ENCODE results near the gene MYOCD. TPM values are rescaled to one million over a fixed set of nuclear protein-coding genes. Genes with fewer than 3 reads are reported as not detected.

Gene MYOCD
- total RNA-seq, 1 experiment from 2014 or later, result not detected

- ChIA-PET CTCF (no interaction called here), POLR2A (no interaction called here)
- H3K9me3 ChIP-seq (ENCODE audit: control insufficient read depth, insufficient read depth, low read depth, low read length), result no peaks in the 10 kb centered on the region
- in situ Hi-C loops (cut with HindIII; ENCODE audit: low pct_unique_long_range_greater_than_20kb, low sequenced_read_pairs) (no loop called here), intact Hi-C loops (cut with micrococcal nuclease; ENCODE audit: unreplicated experiment) (no loop called here)
- no peak for ATAC-seq
- H3K27me3 ChIP-seq (ENCODE audit: control insufficient read depth, insufficient read depth, low read length), result no peaks in the 10 kb centered on the region
- BruUV-seq (replicated peaks), result no TSS peak
- no peaks in the 10 kb centered on the region for H3K36me3 ChIP-seq (ENCODE audit: control insufficient read depth, insufficient read depth, low read length)
- H3K4me1 ChIP-seq (ENCODE audit: control insufficient read depth, insufficient read depth, low read length), result no peaks in the 10 kb centered on the region
- TF ChIP-seq, protein P1, sequence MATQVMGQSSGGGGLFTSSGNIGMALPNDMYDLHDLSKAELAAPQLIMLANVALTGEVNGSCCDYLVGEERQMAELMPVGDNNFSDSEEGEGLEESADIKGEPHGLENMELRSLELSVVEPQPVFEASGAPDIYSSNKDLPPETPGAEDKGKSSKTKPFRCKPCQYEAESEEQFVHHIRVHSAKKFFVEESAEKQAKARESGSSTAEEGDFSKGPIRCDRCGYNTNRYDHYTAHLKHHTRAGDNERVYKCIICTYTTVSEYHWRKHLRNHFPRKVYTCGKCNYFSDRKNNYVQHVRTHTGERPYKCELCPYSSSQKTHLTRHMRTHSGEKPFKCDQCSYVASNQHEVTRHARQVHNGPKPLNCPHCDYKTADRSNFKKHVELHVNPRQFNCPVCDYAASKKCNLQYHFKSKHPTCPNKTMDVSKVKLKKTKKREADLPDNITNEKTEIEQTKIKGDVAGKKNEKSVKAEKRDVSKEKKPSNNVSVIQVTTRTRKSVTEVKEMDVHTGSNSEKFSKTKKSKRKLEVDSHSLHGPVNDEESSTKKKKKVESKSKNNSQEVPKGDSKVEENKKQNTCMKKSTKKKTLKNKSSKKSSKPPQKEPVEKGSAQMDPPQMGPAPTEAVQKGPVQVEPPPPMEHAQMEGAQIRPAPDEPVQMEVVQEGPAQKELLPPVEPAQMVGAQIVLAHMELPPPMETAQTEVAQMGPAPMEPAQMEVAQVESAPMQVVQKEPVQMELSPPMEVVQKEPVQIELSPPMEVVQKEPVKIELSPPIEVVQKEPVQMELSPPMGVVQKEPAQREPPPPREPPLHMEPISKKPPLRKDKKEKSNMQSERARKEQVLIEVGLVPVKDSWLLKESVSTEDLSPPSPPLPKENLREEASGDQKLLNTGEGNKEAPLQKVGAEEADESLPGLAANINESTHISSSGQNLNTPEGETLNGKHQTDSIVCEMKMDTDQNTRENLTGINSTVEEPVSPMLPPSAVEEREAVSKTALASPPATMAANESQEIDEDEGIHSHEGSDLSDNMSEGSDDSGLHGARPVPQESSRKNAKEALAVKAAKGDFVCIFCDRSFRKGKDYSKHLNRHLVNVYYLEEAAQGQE (IDR thresholded peaks at IDR 0.05; ENCODE audit: insufficient read depth in 1 of 2, low read depth in 2 of 2, low read length in 1 of 2), result no peak
- TF ChIP-seq, protein P2, sequence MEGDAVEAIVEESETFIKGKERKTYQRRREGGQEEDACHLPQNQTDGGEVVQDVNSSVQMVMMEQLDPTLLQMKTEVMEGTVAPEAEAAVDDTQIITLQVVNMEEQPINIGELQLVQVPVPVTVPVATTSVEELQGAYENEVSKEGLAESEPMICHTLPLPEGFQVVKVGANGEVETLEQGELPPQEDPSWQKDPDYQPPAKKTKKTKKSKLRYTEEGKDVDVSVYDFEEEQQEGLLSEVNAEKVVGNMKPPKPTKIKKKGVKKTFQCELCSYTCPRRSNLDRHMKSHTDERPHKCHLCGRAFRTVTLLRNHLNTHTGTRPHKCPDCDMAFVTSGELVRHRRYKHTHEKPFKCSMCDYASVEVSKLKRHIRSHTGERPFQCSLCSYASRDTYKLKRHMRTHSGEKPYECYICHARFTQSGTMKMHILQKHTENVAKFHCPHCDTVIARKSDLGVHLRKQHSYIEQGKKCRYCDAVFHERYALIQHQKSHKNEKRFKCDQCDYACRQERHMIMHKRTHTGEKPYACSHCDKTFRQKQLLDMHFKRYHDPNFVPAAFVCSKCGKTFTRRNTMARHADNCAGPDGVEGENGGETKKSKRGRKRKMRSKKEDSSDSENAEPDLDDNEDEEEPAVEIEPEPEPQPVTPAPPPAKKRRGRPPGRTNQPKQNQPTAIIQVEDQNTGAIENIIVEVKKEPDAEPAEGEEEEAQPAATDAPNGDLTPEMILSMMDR (IDR thresholded peaks at IDR 0.05), result no peak
- TF ChIP-seq SIN3A (IDR thresholded peaks at IDR 0.05; ENCODE audit: borderline replicate concordance, insufficient read depth, low read depth, low read length) (no peak), TCF7L2 (IDR thresholded peaks at IDR 0.05; ENCODE audit: low read depth, low read length) (no peak), POLR2AphosphoS5 (IDR thresholded peaks at IDR 0.05; ENCODE audit: low read depth, low read length) (no peak)
- no peak for DNase-seq (ENCODE audit: low read depth, low spot score)
- no peak overlapping the region for H3K27ac ChIP-seq (ENCODE audit: low read length)
- no peak overlapping the region for H3K4me3 ChIP-seq (ENCODE audit: low read depth in 2 of 2, low read length in 2 of 2)
Measured at GRCh38 chr17:12812877-12813276, 147.2 kb downstream of the MYOCD start.

DNA sequence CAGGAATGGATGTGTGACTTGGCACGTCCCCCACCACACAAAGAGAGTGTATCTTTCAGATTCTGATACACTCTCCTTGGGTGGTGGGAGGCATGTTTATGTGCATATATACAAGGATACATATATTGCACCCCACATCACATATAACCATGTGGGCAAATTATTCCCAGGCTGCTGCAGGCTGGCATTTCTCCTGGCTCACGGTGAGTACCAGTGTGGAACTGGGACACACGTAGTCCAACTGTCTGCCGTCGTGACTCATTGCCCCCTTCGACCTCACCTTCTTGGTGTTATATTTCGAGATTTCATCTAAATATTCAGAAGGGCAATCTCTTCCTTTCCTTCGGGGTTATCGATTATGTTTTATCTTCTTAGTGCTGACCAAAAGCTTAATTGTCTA, 148.0 kb downstream of the MYOCD start:
- CTCF ChIA-PET, result no interaction called here
- no peak for ATAC-seq
- no peaks in the 10 kb centered on the region for H3K9me3 ChIP-seq (ENCODE audit: control insufficient read depth, insufficient read depth, low read depth, low read length)
- no peaks in the 10 kb centered on the region for H3K36me3 ChIP-seq (ENCODE audit: control insufficient read depth, insufficient read depth, low read length)
- no peaks in the 10 kb centered on the region for H3K27me3 ChIP-seq (ENCODE audit: control insufficient read depth, insufficient read depth, low read length)
- BruUV-seq (replicated peaks), result no TSS peak
- in situ Hi-C loops (cut with HindIII; ENCODE audit: low pct_unique_long_range_greater_than_20kb, low sequenced_read_pairs), result no loop called here
- DNase-seq (ENCODE audit: low read depth, low spot score), result no peak
- POLR2A ChIA-PET, result no interaction called here
- TF ChIP-seq, protein P1 (IDR thresholded peaks at IDR 0.05; ENCODE audit: insufficient read depth in 1 of 2, low read depth in 2 of 2, low read length in 1 of 2), result no peak
- TF ChIP-seq, protein P2 (IDR thresholded peaks at IDR 0.05), result no peak
- TF ChIP-seq SIN3A (IDR thresholded peaks at IDR 0.05; ENCODE audit: borderline replicate concordance, insufficient read depth, low read depth, low read length), result no peak
- TF ChIP-seq TCF7L2 (IDR thresholded peaks at IDR 0.05; ENCODE audit: low read depth, low read length), result no peak
- TF ChIP-seq POLR2AphosphoS5 (IDR thresholded peaks at IDR 0.05; ENCODE audit: low read depth, low read length), result no peak
- H3K27ac ChIP-seq (ENCODE audit: low read length), result no peak overlapping the region
- no peaks in the 10 kb centered on the region for H3K4me1 ChIP-seq (ENCODE audit: control insufficient read depth, insufficient read depth, low read length)
- no peak overlapping the region for H3K4me3 ChIP-seq (ENCODE audit: low read depth in 2 of 2, low read length in 2 of 2)
- intact Hi-C loops (cut with micrococcal nuclease; ENCODE audit: unreplicated experiment), result no loop called here

All from Panc1 (cell line).